GM19193 (cell line): Measurements from ENCODE around the gene RASSF4.

ENCODE experiments used
- POLR2A ChIP-seq: IDR thresholded peaks from 4 replicates; pipeline ENCODE4 v1.6.1; 2011; ENCODE audit not compliant: insufficient read depth, insufficient read length; ENCODE audit errors: extremely low read depth

The RASSF4 gene

GRCh38 chr10:44991571-44991970 is 32.0 kb downstream of the RASSF4 start:
- no peak for TF ChIP-seq POLR2A

DNA sequence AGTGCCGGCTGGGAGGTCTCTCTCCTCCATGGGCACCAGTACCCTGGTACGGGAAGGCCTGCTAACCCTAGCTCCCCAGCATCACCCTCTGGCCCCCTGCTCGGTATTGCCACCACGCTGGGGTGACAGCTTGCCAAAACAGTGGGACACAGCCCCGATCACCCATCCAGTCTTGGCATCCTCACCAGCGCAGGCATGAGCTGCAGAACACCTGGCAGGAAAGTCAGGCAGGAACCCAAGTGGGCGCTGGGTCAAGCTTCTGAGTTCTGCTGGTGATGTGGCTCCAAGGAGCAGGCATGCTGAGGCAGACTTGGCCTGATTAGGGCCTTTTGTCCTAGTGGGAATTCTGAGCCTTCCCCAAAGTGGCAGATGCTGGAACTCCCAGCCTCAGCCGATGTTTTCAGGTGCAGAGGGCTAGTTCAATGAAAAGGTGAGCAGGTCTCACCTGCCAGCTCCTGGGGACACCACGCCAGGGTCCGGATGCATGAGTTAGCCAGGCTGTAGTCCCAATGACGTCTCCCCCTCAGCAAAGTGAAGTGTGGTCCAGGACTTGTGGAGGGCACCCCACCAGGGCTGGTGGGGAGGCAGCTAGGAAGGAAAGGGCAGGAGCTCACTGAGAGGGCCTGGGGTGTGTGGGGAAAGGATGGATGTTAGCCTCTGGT is 32.6 kb downstream of the RASSF4 start:
- no peak for TF ChIP-seq POLR2A

DNA sequence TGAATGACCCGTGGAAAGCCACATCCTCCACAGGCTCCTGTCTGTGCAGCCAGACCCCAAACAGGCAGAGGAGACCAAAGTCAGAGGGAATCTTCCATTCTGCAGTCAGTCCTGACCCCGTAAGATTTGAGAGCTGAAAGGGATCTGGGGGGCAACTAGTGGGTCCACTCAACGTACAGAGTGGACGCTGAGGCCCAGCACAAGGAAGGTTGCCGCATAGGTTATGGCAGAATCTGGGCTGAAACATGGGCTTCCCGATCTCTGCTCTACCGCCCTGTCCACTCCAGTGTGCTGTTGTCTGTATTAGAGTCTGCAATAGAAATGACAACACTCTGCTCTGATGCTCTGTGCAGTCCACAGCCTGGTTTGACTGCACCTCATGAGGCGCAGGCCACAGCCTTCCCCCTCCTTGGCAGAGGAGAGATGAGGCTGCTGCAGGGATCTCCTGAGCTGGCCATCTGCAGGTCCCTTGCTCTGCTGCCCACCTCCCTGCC is 33.2 kb downstream of the RASSF4 start:
- no peak for TF ChIP-seq POLR2A

- no peak for TF ChIP-seq POLR2A
Observed at GRCh38 chr10:44993226-44993921, 33.8 kb downstream of the RASSF4 start.

- TF ChIP-seq POLR2A: no peak
Observed at GRCh38 chr10:44993922-44994751, 34.5 kb downstream of the RASSF4 start.

DNA sequence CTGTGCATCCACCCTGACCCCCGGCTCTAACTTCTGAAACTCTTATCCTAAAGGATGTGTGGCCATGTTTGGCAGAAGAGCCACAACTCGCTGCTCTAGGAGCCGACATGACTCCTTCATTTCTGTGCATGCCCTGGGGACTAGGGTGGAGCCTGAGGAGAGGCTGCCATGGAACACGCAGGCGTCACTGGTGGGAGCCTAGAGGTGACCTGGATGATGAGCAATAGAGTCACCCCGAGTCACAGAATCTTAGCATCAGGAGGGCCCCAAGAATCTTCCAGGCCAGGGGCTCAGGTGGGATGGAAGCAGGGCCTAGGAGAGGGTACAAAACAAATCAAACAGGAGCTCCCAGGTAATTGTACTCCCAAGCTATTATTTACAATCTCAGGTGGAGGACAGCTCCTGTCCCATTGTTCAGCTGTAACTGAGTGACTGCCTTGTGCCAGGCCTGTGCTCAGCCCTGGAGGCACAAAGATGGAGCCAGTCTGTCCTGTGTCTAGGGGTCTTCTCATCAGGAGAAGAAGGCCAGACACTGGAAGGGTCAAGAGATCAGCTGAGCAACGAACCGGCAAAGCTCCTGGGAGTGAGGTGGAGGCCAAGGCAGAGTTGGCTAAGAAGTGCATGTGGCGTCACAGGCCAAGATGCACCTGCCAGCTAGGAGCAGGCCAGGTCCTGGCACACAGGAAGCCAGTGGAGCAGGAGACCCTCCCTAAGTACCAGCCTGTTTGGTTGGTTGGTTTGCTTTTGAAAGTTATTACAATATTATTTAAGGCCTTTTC is 35.3 kb downstream of the RASSF4 start:
- no peak for TF ChIP-seq POLR2A

DNA sequence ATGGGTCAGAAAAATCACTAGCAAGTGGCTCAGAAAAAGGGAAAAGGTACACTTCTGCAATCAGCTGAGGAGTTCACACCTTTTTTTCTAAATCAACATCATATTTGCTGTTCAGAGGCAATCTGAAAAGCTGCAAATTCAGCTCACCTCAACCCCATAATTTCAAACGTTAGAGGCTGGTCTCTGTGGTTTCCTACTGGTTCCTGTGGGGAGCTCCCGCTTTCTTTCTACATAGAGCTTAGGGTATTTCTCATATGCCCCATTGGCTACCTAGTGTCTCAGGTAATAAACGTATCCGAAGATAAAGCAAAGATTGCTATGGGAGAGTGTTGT is 35.9 kb downstream of the RASSF4 start:
- no peak for TF ChIP-seq POLR2A

DNA sequence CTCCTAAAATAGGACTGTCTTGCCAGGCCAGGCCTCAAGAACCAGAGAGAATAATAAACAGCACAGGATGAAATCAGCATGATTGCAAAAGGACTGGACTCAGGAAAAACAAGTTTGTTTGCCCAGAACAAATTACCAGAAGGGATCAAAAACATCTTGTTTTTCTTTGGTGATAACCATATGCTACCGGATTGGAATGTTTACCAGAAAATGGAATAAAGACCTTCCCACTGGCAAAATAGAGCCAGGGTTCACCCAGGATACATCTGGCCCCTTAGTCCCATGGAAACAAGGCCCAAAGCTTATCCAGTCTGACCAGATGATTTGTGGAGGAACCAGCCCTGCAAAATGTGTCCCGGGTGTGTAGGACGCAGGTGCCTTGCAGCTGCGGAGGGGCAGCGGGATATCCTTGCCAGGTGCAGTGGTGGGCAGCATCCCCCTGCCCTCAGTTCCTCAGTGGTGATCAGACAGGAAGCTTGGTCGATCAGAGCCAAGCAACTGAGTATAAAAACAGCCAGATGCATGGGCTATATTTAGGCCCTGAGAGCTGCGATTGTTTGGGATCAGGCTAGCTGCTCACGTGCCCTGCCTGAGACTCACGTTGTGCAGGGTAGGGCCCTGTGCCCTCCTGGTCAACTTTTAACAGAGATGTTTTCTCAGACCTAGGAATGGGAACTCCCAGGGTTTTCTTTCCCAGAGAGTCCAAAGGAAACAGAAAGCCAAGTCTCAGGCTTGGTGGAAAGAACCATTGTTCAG is 36.5 kb downstream of the RASSF4 start:
- no peak for TF ChIP-seq POLR2A

GRCh38 chr10:44997105-44997748 is 37.6 kb downstream of the RASSF4 start:
- no peak for TF ChIP-seq POLR2A

DNA sequence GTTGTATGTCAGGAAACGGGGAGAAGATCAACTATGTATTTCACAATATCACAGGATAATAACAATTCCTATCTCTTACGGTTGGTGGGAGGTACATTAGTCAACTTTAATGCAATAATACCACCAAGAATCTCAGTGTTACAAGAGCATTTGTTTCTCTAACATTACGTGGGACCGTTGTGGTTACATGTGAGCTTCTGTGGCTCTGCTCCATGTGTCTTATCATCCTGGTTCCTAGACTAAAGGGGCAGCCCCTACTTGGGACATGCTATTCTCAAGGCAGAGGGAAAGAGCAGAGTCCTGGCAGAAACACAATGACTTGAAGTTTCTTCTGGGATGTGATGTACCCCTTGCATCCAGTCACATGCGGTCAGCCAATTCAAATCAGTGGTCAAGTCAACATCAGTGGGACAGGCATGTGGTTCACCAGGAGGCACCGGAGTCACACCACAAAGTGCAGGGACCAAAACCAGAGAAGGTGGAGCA is 38.6 kb downstream of the RASSF4 start:
- TF ChIP-seq POLR2A: no peak

GRCh38 chr10:45000138-45000751 is 40.6 kb downstream of the RASSF4 start:
- TF ChIP-seq POLR2A: no peak

DNA sequence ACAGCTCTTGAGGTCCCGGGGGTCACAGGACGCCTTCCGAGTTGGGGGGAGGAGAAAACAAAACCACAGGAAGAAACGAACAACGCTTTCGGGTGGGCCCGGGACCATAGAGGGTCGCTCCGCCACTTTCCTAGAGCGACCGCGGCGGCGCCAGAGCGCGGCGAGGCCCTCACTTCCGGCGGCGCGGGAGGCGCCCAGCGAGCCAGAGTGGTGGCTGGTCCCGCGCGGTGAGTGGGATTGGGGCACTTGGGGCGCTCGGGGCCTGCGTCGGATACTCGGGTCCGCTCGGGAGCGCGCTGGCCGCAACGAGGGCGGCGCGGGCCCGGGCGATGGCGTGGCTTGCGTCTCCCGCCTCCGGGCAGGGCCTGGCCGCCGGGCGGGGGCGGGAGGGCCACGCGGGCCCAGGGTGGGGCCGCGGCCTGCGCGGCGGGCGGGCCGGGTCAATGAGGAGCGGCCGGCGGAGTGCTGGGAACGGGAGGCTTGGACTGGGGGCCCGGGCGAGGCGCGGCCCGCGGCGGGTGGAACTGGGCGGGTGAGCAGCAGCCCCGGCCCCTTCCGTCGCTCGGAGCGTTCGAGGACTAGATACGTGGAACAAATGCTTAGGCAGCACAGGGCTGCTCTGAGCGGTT is 41.3 kb downstream of the RASSF4 start, which contains the start of gene ZNF22:
ZNF22 (plus strand) TSS at position 172 of the 629 bp plus-strand sequence. CDS start 2,446 bp downstream, outside the sequence.
- peak; percentile 70 for TF ChIP-seq POLR2A
